Measurements from ENCODE around the gene ARVCF.

ARVCF gene, protein sequence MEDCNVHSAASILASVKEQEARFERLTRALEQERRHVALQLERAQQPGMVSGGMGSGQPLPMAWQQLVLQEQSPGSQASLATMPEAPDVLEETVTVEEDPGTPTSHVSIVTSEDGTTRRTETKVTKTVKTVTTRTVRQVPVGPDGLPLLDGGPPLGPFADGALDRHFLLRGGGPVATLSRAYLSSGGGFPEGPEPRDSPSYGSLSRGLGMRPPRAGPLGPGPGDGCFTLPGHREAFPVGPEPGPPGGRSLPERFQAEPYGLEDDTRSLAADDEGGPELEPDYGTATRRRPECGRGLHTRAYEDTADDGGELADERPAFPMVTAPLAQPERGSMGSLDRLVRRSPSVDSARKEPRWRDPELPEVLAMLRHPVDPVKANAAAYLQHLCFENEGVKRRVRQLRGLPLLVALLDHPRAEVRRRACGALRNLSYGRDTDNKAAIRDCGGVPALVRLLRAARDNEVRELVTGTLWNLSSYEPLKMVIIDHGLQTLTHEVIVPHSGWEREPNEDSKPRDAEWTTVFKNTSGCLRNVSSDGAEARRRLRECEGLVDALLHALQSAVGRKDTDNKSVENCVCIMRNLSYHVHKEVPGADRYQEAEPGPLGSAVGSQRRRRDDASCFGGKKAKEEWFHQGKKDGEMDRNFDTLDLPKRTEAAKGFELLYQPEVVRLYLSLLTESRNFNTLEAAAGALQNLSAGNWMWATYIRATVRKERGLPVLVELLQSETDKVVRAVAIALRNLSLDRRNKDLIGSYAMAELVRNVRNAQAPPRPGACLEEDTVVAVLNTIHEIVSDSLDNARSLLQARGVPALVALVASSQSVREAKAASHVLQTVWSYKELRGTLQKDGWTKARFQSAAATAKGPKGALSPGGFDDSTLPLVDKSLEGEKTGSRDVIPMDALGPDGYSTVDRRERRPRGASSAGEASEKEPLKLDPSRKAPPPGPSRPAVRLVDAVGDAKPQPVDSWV

DNA sequence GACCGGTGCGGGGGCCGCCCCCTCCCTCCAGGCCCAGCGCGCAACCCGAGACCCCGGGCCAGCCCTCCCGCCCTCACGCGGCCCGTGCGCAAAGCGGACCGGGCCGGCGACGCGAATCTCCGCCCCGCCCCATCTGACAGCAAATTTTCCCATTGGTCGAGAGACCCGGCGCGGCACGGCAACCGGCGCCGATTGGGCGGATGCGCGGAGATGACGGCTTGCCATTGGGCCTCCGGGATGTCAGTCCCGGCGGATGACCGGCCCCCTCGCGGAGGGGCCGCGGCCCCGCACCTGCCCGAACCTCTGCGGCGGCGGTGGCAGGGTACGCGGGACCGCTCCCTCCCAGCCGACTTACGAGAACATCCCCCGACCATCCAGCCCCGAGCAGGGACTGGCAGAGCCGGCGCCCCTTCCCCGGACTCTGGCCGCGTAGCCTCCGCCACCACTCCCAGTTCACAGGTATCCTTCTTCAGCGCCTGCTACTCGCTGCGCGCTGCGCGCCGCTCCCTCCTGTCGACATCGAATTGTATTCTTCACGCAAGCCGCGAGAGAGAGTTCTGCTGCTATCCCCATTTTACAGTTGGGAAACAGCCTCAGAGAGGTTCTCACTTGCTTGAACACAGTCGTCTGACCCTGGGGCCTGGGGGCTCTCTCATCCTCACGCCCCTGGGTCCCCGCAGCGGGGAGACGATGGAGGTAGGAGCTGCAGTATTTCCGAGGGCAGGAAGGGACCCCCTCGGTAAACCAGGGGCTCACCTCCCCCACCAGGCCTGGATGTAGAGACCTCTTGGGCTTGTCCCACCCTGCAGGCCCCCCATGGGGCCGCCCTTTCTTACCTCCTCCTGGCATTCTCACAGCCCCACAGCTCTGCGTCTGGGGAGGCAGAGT lies at the start of gene ARVCF:
ARVCF (minus strand) TSS at position 90 of the 888 bp plus-strand sequence. CDS start 26,029 bp downstream, outside the sequence.
- peak; percentile 91 for DNase-seq (ENCODE audit: low spot score)

DNA sequence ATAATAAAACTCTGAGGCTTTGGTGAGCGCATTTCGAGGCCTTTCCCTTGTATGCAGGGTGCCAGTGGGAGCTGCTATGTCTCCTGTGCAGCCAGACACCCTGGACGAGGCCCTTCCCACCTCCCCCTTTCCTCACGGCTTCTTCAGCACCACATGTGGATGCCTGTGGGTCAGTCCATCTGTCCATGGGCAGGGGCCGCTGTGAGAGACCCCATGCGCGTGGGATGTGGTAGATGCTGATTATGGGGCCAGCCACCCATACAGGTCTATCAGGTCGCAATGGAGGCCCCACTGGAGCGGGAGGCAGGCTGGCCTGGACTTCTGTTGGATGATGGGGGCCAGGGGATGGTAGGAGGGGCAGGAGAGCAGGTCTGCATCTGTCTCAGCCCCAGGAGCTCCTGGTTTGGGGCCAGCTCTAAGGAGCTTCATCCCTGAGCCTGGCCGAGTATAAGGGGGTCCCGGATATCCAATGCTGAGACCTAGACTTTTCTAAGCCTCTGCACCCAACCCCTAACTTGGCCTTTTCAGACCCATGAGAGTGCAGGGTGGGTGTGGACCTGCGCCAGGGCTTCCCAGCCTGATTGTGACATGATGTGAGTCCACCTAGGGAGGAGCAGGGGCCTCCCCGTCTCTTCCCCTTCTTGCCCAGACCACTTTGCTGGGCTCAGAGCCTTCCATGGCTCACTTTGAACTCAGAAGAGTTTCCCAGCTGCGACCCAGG lies 49.4 kb upstream of the ARVCF start:
- no peak for DNase-seq (ENCODE audit: low spot score)

DNA sequence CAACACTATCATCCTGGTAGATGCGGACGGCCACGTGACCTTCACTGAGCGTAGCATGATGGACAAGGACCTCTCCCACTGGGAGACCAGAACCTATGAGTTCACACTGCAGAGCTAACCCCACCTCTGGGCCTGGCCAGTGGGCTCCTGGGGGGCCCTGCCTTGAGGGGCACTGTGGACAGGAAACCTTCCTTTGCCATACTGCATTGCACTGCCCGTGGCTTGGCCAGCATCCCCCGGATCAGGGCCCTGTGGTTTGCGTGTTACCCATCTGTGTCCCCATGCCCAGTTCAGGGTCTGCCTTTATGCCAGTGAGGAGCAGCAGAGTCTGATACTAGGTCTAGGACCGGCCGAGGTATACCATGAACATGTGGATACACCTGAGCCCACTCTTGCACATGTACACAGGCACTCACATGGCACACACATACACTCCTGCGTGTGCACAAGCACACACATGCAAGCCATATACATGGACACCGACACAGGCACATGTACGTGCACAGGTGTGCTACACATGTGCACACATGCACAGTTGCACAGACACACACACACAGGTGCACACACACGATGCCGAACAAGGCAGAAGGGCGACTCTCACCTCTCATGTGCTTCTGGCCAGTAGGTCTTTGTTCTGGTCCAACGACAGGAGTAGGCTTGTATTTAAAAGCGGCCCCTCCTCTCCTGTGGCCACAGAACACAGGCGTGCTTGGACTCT lies 48.1 kb upstream of the ARVCF start:
- DNase-seq (ENCODE audit: low spot score) = no peak

DNA sequence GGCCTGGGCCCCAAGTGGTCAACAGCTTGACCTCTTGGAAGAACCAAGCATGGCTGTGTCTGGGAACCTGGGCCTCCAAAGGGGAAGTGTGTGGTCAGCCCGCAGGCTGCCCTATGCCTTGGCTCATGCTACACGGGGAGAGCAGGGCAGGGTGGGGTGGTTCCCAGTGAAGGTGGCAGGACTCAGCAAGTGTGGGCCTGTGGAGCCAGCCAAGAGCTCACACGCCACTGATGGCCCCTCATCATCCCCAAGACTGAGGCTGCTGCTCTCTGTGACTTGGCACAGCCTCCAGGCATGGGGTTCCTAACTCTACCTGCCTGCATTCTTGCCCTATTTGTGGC lies 47.5 kb upstream of the ARVCF start:
- DNase-seq (ENCODE audit: low spot score) = no peak

DNA sequence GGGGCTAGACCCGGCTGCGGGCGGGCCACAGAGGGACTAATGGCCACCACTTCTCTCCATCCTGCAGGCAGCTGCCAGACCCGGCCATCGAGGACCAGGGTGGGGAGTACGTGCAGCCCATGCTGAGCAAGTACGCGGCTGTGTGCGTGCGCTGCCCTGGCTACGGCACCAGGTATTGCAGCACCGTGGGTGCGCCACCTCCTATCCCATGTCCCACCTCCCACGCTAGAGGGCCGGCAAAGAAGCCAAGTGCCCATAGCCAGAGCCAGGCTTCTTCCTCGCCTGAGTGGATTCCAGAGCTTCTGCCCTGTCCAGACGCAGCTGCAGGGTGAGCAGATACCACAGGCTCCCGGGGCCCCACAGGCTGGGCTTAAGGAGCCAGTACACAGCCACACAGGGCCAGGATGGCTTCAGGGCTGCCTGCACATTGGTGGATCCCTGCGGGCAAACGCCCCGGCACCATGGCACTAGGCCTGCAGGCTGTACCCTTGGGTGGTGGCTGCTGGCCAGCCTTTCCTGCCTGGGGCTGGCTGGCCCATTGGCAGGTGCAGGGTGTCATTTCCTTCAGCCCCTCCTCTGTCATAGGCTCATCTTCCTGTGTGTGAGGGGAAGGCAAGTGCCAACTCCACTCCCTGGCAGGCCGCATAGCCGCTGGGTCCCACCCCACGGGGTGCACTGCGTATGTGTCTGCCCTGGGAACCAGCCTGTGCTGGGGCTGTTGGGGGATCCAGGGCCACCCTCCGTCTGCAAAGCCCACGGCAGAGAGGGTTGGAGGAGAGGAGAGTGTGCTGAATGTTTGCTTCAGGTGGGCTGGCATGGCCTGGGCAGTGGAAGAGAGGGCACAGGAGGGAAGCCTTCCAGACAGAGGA lies 46.9 kb upstream of the ARVCF start:
- no peak for DNase-seq (ENCODE audit: low spot score)

DNA sequence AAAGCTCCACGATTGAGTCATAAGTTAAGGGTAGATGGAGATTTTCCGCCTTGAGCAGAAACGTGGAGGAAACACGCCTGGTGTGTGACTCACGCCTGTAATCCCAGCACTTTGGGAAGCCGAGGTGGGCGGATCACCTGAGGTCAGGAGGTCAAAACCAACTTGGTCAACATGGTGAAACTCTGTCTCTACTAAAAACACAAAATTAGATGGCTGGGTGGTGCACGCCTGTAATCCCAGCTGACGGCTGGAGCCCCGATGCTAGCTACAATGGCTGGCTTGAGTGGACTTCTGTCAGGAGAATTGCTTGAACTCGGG lies 46.1 kb upstream of the ARVCF start:
- DNase-seq (ENCODE audit: low spot score) = no peak

DNA sequence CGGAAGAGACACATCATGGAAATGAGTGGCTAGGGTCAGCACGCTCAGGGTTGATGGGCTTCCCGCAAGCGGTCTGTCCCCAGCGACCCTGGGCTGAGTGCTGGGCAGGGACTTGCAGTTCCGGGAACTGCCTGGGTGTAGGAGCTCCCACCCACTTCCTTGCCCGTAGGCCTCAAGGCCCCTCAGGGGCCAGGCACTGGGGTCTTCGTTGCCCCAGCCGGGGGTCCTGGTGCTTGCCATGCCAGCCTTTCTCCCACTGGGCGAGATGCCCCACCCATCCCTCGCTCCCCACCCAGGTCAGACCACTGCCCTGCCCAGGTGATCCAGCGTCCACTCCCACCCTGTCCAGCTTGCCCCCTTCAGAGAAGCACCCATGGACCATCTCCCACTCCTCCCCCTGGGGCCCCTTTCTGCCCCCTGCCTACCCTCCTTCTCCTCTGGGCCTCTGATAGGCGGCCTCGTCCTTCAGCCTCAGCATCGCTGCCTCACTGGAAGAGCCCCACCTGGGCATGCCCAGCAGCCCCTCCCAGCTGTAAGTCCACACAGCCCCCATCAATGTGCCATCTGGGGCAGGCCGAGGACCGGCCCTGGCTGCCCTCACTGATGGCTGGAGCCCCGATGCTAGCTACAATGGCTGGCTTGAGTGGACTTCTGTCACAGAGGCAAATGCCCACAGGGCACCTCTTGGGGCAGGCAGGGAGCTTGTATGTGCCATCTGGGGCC lies 45.6 kb upstream of the ARVCF start:
- no peak for DNase-seq (ENCODE audit: low spot score)

DNA sequence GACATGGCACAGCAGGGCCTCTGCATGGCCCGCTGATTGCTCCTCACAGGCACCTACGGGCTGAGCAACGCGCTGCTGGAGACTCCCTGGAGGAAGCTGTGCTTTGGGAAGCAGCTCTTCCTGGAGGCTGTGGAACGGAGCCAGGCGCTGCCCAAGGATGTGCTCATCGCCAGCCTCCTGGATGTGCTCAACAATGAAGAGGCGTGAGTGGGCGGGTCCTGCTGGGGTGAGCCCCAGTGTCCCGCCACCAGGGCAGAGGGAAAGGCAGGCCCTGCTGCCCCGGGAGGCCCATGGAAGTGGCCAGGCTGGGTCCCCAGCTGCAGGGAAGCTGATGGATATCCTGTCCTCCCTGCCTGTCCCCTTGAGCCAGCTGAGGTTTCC lies 44.8 kb upstream of the ARVCF start:
- DNase-seq (ENCODE audit: low spot score) = no peak

DNA sequence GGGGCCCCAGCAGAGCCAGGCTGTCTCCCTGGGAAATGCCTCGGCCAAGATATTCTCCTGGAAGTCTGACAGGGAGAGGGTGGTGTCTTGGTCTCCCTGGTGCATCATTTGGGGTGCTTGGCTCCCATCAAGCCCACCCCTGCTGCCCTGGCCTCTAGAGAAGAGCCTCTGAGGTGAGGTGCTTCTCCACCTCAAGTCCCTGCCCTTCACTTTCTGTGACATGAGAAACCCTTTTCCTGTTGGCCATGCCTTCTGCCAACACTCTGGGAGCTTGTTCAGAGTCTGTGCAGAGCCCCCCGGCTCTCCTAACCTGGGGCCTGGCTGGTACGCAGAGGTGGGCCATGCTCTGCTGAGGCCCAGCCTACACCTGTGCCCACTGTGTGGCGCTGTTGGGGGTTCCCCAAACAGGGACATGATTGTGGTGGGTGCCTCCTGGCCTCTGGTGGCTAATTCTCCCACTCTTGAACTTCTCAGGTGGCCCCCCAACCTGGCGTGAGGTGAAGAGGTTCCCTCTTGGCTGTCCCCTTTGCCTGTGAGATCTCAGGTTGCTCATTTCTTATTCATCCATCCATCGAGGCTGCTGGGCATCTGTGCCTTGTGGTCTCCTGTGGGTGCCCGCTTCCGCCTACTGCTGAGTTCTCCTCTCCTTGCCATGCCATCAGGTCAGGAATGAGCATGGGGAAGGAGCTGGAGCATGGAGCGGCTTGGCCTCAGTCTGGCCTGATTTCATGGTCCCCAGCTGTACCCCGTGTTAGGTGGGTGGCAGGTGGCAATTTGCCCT lies 44.3 kb upstream of the ARVCF start:
- DNase-seq (ENCODE audit: low spot score) = no peak

DNA sequence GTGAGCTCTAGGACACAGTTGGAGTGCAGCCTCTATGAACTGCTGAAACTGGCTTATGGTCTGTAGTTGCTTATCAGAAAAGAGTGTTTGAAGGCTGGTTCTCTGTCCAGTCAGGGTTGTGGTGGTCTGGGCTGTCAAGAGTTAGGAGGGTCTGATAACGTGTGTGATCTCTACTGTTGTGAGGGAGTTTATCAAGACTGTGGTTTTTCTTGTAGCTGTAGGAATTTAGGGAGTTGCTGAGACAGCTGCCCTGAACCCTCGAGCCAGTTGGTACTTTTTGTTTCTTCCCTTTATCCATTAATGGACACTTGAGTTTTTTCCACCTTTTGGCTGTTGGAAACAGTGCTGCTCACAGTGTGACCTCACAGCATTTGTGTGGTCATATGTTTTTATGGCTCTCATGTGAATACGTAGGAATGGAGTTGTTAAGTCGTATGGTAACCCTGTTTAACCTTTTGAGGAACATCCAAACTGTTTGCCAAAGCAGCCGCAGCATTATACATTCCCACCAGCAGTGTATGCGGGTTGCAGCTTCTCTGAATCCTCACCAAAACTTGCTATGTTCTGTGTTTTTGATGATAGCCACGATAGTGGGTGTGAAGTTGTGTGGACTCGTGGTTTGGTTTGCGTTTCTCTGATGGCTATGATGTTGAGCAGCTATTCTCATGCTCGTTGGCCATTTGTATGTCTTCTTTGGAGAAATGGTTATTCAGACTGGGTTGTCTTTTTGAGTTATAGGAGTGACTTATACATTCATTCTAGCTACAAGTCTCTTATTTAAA lies 42.6 kb upstream of the ARVCF start:
- no peak for DNase-seq (ENCODE audit: low spot score)

DNA sequence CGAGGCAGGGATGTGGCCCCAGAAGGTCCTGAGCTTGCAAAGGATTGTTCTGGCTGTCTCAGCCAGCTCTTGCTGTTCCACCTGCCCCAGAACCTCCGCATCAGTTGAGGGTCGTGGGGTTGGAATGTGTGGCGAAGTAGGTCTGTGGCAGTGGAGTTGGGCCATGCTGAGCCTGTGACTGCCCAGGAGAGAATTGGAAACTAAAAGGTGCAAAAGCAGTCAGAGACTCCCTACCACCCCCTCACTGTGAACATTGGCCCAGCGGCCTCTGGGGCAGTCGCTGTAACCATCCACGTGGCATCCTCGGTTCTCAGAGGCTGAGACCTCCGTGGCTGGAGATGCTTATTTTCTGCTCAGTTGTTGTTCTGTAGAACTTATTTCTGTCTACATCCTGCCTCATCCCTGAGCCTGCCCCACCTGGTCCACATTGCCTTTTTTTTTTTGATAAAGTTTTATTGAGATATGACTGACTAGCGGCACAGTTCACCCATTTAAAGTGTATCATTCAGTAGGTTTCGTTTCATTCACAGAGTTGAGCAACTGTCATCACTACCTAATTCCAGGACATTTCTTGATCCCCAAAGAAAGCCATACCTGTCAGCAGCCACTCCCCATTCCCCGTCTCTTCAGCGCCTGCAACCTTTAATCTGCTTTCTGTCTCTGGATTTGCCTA lies 41.1 kb upstream of the ARVCF start:
- no peak for DNase-seq (ENCODE audit: low spot score)

DNA sequence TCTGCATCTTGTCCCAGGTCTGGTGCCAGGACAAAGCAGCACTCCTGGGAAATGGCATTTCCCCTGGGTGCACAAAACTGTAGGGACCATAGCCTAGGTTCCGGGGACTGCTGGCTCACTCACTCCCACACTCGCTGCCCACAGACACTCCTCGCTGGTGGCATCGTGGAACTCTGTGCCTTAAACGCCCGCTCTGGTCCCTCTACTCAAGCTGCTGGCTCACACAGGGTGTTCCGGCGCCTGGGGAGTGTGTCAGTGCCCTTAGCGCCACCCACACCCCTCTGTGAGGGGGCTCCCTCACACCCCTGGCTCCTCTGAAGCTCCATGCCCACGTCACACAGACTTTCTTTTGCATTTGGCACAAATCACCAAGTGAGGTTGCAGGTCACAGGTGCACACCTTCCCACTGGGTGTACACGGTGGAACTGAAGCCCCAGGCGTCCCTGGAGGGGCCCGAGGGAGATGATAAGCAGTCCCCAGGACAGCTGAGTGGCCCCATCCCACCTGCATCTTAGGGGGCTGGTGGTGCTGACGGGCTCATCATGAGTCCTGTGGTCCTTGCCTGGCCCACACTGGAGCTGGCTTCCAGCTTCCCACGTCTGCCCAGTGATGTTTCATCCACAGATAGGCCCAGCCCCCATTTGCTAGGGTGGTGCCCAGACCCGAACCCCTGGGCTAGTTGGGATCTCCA lies 40.2 kb upstream of the ARVCF start:
- no peak for DNase-seq (ENCODE audit: low spot score)

DNA sequence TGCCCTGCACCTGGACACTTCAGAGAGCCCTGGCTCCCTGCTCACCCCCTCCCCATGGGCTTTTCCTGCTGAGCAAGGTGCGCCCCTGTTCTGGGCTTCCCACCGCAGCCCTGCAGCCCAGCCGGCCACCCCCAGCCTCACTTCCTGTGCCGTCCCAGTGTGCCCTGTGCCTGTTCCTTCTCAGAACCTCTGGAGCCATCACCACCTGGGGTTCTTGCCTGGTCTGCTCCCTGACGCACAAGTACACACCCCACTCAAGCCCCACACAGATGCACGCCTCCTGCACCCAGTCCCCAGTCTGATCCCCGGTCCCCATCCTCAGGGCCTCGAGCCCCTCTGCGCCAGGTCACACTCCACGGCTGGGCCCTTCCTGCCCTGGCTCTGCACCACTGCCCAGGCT lies 39.5 kb upstream of the ARVCF start:
- DNase-seq (ENCODE audit: low spot score) = no peak

DNA sequence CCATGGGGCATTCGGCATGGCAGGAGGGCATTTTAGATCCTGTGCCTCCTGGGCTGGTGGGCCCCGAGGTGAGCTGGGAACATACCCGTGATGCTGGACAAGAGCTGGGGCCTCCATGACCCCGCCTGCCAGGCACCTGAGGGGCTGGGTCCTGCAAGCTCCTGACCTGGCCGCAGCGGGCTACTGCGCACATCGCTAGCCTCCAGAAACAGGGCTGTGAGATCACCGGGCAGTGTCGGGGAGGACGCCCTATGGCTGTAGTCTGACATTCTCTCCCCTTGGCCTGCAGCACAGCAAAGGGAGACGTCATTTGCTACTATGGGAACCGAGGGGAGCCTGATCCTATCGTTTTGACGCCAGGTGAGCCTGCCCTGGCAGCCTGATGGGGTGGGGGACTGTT lies 39.0 kb upstream of the ARVCF start:
- no peak for DNase-seq (ENCODE audit: low spot score)

DNA sequence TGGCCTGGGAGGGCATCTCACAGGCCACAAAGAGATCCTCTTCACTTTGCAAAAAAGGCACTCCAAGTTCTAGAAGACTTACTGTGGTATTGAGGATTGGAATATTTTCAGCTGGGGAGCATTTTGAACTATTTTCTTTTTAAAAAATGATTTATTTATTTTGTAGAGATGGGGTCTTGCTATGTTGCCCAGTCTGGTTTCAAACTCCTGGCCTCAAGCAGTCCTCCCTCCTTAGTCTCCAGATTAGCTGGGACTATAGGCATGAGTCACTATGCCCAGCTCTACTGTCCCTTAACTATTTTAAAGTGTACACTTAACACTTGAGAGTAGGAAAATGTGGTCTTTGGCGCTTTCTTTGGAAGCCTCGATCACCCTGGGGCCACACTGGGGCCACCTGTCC lies 38.5 kb upstream of the ARVCF start:
- DNase-seq (ENCODE audit: low spot score) = no peak

DNA sequence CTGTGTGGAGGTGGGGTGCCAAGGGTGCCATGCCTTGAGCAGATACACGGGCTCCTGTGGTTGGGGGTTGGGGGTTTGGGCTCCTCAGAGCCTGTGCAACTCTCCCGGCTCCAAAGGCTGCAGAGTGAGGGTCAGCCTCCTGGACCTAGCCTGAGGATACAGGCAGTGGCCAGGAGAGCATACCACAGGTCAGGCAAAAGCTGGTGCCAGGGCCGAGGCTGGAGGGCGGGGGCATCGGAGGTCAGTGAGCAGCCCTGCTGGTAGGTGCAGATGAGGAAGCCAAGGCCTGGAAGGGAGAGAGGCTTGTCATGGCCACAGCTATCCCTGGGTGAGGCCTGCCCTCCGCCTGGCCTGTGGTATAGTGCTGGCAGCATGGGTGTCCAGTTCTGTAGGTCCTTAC lies 37.9 kb upstream of the ARVCF start:
- DNase-seq (ENCODE audit: low spot score) = no peak

DNA sequence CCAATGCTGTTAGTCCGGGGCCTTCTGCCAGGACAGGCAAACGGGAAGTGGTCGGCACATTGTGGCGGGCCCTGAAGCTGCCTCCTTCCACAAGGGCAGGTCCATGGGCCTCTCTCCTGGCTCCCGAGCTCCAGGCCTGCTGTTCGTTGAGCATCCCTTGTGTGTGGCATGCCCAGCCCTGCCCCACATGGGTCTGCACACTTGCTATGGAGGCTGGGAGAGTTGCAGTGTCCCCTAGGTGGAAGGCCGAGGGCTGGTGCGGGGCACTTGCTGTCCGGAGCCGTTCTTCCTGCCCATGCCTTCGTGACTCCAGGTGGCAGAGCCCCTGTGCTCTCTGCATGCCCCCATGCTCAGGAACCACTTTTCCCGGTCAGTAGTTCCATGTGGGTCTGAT lies 37.4 kb upstream of the ARVCF start:
- no peak for DNase-seq (ENCODE audit: low spot score)
